GM12873 (cell line): ENCODE data around the gene ZBTB12.

Experiments
- CTCF ChIP-seq: IDR thresholded peaks from 2 replicates; pipeline ENCODE4 v1.5.1; 2012; ENCODE audit warnings: low read depth, mild to moderate bottlenecking, moderate library complexity, low read length, control low read depth; ENCODE audit not compliant: insufficient read depth; ENCODE audit errors: missing control alignments

The ZBTB12 gene

GRCh38 chr6:31946370-31946885, 44.5 kb upstream of the ZBTB12 start:
- no peak for TF ChIP-seq CTCF

- no peak for TF ChIP-seq CTCF
These were observed 43.9 kb upstream of the ZBTB12 start, which contains the start of gene CFB for GRCh38 chr6:31945507-31946369. TSS of gene CFB (plus strand) at chr6:31946095. CDS start at chr6:31946222, 127 bp downstream.

GRCh38 chr6:31945154-31945506, 43.2 kb upstream of the ZBTB12 start:
- TF ChIP-seq CTCF, result no peak

- no peak for TF ChIP-seq CTCF
These were observed 41.9 kb upstream of the ZBTB12 start for GRCh38 chr6:31943742-31944141.

GRCh38 chr6:31940256-31940664, 38.4 kb upstream of the ZBTB12 start:
- TF ChIP-seq CTCF, result no peak

GRCh38 chr6:31935823-31936222, 33.9 kb upstream of the ZBTB12 start:
- no peak for TF ChIP-seq CTCF

- no peak for TF ChIP-seq CTCF
These were observed 33.1 kb upstream of the ZBTB12 start for GRCh38 chr6:31935021-31935420.
